Measurements from ENCODE around the gene SPACA1. TPM values are rescaled to one million over a fixed set of nuclear protein-coding genes. Genes with fewer than 3 reads are reported as not detected.
A peak's percentile ranks its signal among the peaks of the same experiment; 100 is the strongest.

SPACA1 gene
- total RNA-seq, 1 experiment from 2014 or later, result not detected

DNA sequence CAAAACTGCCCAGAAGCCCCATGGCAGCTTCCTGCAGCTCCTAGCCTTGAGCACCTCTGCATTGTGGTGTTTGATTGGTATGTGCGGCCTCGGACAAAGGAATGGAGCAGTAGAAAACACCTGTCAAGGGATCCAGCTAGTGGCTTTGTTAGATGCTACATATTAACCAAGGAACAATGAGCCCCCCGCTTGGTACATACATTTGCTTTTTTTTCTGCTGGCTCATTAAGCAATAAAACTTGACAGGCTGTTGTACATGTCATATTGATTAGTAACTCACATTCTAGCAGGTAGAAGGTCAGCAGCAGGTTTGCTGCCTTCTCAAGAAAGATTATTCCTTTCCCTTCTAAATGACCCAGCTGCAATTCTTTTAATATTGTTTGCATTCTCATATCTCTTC lies 937 bp downstream of the SPACA1 start:
- H3K18ac ChIP-seq (ENCODE audit: insufficient read length, low read depth, low read length), result no peak overlapping the region

More for the DNA sequence above, 937 bp downstream of the SPACA1 start:
- H3K79me1 ChIP-seq (ENCODE audit: insufficient read depth, low read depth, low read length, poor library complexity, severe bottlenecking), result no peaks in the 10 kb centered on the region
- no peak overlapping the region for H4K5ac ChIP-seq (ENCODE audit: insufficient read length, low read depth, low read length)
- no peaks in the 10 kb centered on the region for H3K79me2 ChIP-seq (ENCODE audit: insufficient read depth, low read length)
- H2BK5ac ChIP-seq (ENCODE audit: insufficient read length, low read length), result no peak overlapping the region
- H3K4me2 ChIP-seq (ENCODE audit: insufficient read depth, insufficient read length, low read length), result no peak overlapping the region
- no peak overlapping the region for H3K4ac ChIP-seq (ENCODE audit: low read depth, low read length)
- 0 out of 5 replicates have a peak overlapping the region, but pooled peaks of 1 of the 2 experiments have one; percentile 47 for H3K4me3 Mint-ChIP-seq
- no peak overlapping the region for H2AK5ac ChIP-seq (ENCODE audit: insufficient read length, low read length)
- no CpG with 5 or more reads among the region's 3 CpGs for WGBS (ENCODE audit: extremely low coverage, insufficient read length, low lambda C conversion rate)
- no peaks in the 10 kb centered on the region for H4K20me1 ChIP-seq (ENCODE audit: control insufficient read depth, insufficient read depth, insufficient read length)
- H3K23me2 ChIP-seq (ENCODE audit: insufficient read length, low read depth, low read length, poor library complexity, severe bottlenecking), result no peaks in the 10 kb centered on the region
- H3K56ac ChIP-seq (ENCODE audit: insufficient read length, low read depth, low read length), result no peak overlapping the region
- H3K9me3 ChIP-seq (ENCODE audit: control insufficient read depth, low read depth, low read length), result no peaks in the 10 kb centered on the region
- no peak overlapping the region for H3K9ac ChIP-seq (ENCODE audit: extremely low read depth, insufficient read length, low read length)
- peaks cover 0 to 10% (median 0%) of the 10 kb centered on the region in 3 experiments; a peak in 3 of 7 replicates for H3K36me3 Mint-ChIP-seq (ENCODE audit: insufficient read depth in 1 of 3, low read depth in 3 of 3)
- H3K14ac ChIP-seq (ENCODE audit: insufficient read depth, low read length), result no peak overlapping the region
- peaks cover 0 to 2% of the 10 kb centered on the region in 2 experiments; a peak in 1 of 5 replicates for H3K9me3 Mint-ChIP-seq
- H2BK120ac ChIP-seq (ENCODE audit: low read depth, low read length, poor library complexity, severe bottlenecking), result no peak overlapping the region
- H4K91ac ChIP-seq (ENCODE audit: insufficient read length, low read depth, low read length), result no peak overlapping the region
- DNase-seq, result no peak
- H3K4me1 Mint-ChIP-seq, result peaks cover 19 to 26% of the 10 kb centered on the region in 2 experiments
- H3K27ac Mint-ChIP-seq, result no peak overlapping the region
- no peak overlapping the region for H2BK15ac ChIP-seq (ENCODE audit: low read depth, low read length)
- H2BK20ac ChIP-seq (ENCODE audit: low read depth, low read length, poor library complexity, severe bottlenecking), result no peak overlapping the region
- no peak overlapping the region for H3K27ac ChIP-seq (ENCODE audit: insufficient read length, low read depth, low read length)
- H3K27me3 Mint-ChIP-seq (ENCODE audit: low read depth), result no peaks in the 10 kb centered on the region
- no peak overlapping the region for H3K23ac ChIP-seq (ENCODE audit: insufficient read length, low read depth, low read length)
- H3K27me3 ChIP-seq (ENCODE audit: insufficient read depth, low read length), result no peaks in the 10 kb centered on the region
- no peak overlapping the region for H4K8ac ChIP-seq (replicated peaks; ENCODE audit: insufficient read length, low read depth, low read length)
- TF ChIP-seq, protein P1, sequence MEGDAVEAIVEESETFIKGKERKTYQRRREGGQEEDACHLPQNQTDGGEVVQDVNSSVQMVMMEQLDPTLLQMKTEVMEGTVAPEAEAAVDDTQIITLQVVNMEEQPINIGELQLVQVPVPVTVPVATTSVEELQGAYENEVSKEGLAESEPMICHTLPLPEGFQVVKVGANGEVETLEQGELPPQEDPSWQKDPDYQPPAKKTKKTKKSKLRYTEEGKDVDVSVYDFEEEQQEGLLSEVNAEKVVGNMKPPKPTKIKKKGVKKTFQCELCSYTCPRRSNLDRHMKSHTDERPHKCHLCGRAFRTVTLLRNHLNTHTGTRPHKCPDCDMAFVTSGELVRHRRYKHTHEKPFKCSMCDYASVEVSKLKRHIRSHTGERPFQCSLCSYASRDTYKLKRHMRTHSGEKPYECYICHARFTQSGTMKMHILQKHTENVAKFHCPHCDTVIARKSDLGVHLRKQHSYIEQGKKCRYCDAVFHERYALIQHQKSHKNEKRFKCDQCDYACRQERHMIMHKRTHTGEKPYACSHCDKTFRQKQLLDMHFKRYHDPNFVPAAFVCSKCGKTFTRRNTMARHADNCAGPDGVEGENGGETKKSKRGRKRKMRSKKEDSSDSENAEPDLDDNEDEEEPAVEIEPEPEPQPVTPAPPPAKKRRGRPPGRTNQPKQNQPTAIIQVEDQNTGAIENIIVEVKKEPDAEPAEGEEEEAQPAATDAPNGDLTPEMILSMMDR (conservative IDR thresholded peaks at IDR 0.05), result no peak
- H2BK12ac ChIP-seq (ENCODE audit: insufficient read length, low read depth, low read length), result no peak overlapping the region
- H3K4me1 ChIP-seq (ENCODE audit: insufficient read depth, low read length), result no peaks in the 10 kb centered on the region
- no peak overlapping the region for H3T11ph ChIP-seq (ENCODE audit: low read length)
- H2AFZ ChIP-seq (ENCODE audit: low read length), result no peak overlapping the region
